HepG2 (cell line): Measurements from ENCODE around the gene TOP1. TPM values are rescaled to one million over a fixed set of nuclear protein-coding genes. Genes with fewer than 3 reads are reported as not detected.

Experiments
- AFF4 ChIP-seq: sonication (generic); formaldehyde crosslinking; IDR thresholded peaks from 2 replicates; pipeline ENCODE4 v1.4.0; 2020; ENCODE audit warnings: missing genetic modification reagents
- FLYWCH1 ChIP-seq: sonication (generic); formaldehyde crosslinking; IDR thresholded peaks from 2 replicates; pipeline ENCODE4 v1.8.1; 2023; ENCODE audit warnings: mild to moderate bottlenecking, missing genetic modification reagents
- KLF12 ChIP-seq: sonication (generic); formaldehyde crosslinking; IDR thresholded peaks from 2 replicates; pipeline ENCODE4 v1.4.0; 2020; ENCODE audit warnings: missing genetic modification reagents, borderline replicate concordance
- KLF9 ChIP-seq: IDR thresholded peaks from 2 replicates; pipeline ENCODE4 v1.6.1; 2016; ENCODE audit warnings: low read depth
- MTA1 ChIP-seq: sonication (generic); formaldehyde crosslinking; IDR thresholded peaks from 2 replicates; pipeline ENCODE4 v1.4.0; 2020; ENCODE audit warnings: missing genetic modification reagents, mild to moderate bottlenecking, borderline replicate concordance
- MZF1 ChIP-seq: sonication (generic); formaldehyde crosslinking; IDR thresholded peaks from 2 replicates; pipeline ENCODE4 v1.8.1; 2023; ENCODE audit warnings: mild to moderate bottlenecking, missing genetic modification reagents, borderline replicate concordance
- NCOA2 ChIP-seq: sonication (generic); formaldehyde crosslinking; IDR thresholded peaks from 2 replicates; pipeline ENCODE4 v1.8.0; 2022; ENCODE audit warnings: inconsistent platforms
- NR3C1 ChIP-seq: sonication (generic); formaldehyde crosslinking; IDR thresholded peaks from 2 replicates; pipeline ENCODE4 v1.4.0; 2020; ENCODE audit warnings: missing genetic modification reagents
- REL ChIP-seq: sonication (generic); formaldehyde crosslinking; conservative IDR thresholded peaks from 2 replicates; pipeline ENCODE4 v1.8.0; 2022; ENCODE audit warnings: mild to moderate bottlenecking, missing genetic modification reagents, moderate library complexity
- SMAD1 ChIP-seq: sonication (generic); formaldehyde crosslinking; IDR thresholded peaks from 2 replicates; pipeline ENCODE4 v1.4.0; 2020; ENCODE audit warnings: missing genetic modification reagents, low read depth, mild to moderate bottlenecking, borderline replicate concordance
- SMAD3 ChIP-seq: sonication (generic); formaldehyde crosslinking; IDR thresholded peaks from 2 replicates; pipeline ENCODE4 v1.4.0; 2020; ENCODE audit warnings: missing genetic modification reagents
- ZNF235 ChIP-seq: sonication (generic); formaldehyde crosslinking; IDR thresholded peaks from 2 replicates; pipeline ENCODE4 v1.8.1; 2023; ENCODE audit warnings: mild to moderate bottlenecking, missing genetic modification reagents, borderline replicate concordance
- ZNF274 ChIP-seq: sonication (generic); formaldehyde crosslinking; IDR thresholded peaks from 2 replicates; pipeline ENCODE4 v1.5.1; 2020; ENCODE audit warnings: mild to moderate bottlenecking, missing genetic modification reagents
- ZNF317 ChIP-seq: sonication (generic); formaldehyde crosslinking; IDR thresholded peaks from 2 replicates; pipeline ENCODE4 v1.5.0; 2020; ENCODE audit warnings: mild to moderate bottlenecking, missing genetic modification reagents
- ZNF512 ChIP-seq: sonication (generic); formaldehyde crosslinking; IDR thresholded peaks from 2 replicates; pipeline ENCODE4 v1.4.0; 2020; ENCODE audit warnings: mild to moderate bottlenecking, missing genetic modification reagents
- ZNF790 ChIP-seq: sonication (generic); formaldehyde crosslinking; IDR thresholded peaks from 2 replicates; pipeline ENCODE4 v1.8.0; 2022; ENCODE audit warnings: missing genetic modification reagents, mild to moderate bottlenecking, borderline replicate concordance
- ZSCAN22 ChIP-seq: sonication (generic); formaldehyde crosslinking; IDR thresholded peaks from 2 replicates; pipeline ENCODE4 v1.4.0; 2020; ENCODE audit warnings: mild to moderate bottlenecking, missing genetic modification reagents
- polyA plus RNA-seq, 8 experiments: library from polyadenylated mRNA; depleted of rRNA in 3 of 8; stranded (reverse) in 7 of 8; unstranded in 1 of 8; fragments of >200 nt; fragmentation: Illumina TruSeq in 4 of 8; extraction: Trizol in 4 of 8; gene quantifications; 2 replicates each; pipeline versions ENCODE4 v1.2.1 to v1.2.3, GENCODE V29; 2011 to 2016; ENCODE audit warnings: low read depth in 4 of 8, missing spikeins in 1 of 8, mixed read lengths in 1 of 8; ENCODE audit not compliant: insufficient read depth in 1 of 8
- total RNA-seq, 5 experiments: library from RNA; depleted of rRNA; stranded (reverse); fragments of >200 nt; fragmentation: Illumina TruSeq; extraction: Trizol; gene quantifications; 2 replicates each; pipeline ENCODE4 v1.2.3, GENCODE V29; 2016; ENCODE audit warnings: low read depth in 1 of 5
- TF ChIP-seq, protein P1 (sequence below): sonication (generic); IDR thresholded peaks from 2 replicates; pipeline ENCODE4 v1.6.1; 2016; ENCODE audit warnings: low read depth, borderline replicate concordance
- TF ChIP-seq, protein P2 (sequence below): sonication (generic); formaldehyde crosslinking; IDR thresholded peaks from 2 replicates; pipeline ENCODE4 v1.5.0; 2020; ENCODE audit warnings: missing genetic modification reagents
- TF ChIP-seq, protein P3 (sequence below): sonication (generic); formaldehyde crosslinking; IDR thresholded peaks from 2 replicates; pipeline ENCODE4 v1.4.0; 2020; ENCODE audit warnings: missing genetic modification reagents

The TOP1 gene
- total and polyA plus RNA-seq, 2 of the 13 experiments (the other 11 are each of a cell fraction or from before 2014, with no cell fraction given), result 10.2 to 19.4 TPM

GRCh38 chr20:41038878-41039404, 10.3 kb downstream of the TOP1 start (continued):
- TF ChIP-seq, protein P1, sequence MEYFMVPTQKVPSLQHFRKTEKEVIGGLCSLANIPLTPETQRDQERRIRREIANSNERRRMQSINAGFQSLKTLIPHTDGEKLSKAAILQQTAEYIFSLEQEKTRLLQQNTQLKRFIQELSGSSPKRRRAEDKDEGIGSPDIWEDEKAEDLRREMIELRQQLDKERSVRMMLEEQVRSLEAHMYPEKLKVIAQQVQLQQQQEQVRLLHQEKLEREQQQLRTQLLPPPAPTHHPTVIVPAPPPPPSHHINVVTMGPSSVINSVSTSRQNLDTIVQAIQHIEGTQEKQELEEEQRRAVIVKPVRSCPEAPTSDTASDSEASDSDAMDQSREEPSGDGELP, result no peak; the same call in 1 of the 2 replicates
- TF ChIP-seq MTA1 (CRISPR knock-in tag) (no peak; the same call in 1 of the 2 replicates), SMAD1 (CRISPR knock-in tag) (no peak), FLYWCH1 (no peak), AFF4 (no peak; the same call in 1 of the 2 replicates), SMAD3 (CRISPR knock-in tag) (0 out of 2 replicates have a peak, but pooled peaks have one; percentile 31), MZF1 (no peak), ZNF512 (no peak), NCOA2 (peak; percentile 75), ZNF274 (CRISPR knock-in tag) (no peak), NR3C1 (no peak), ZNF790 (CRISPR knock-in tag) (no peak), ZNF317 (CRISPR knock-in tag) (0 out of 2 replicates have a peak, but pooled peaks have one; percentile 52), REL (CRISPR knock-in tag) (no peak), ZNF235 (CRISPR knock-in tag) (no peak), KLF12 (no peak), ZSCAN22 (CRISPR knock-in tag) (0 out of 2 replicates have a peak, but pooled peaks have one; percentile 26), KLF9 (CRISPR knock-in tag) (no peak; the same call in 1 of the 2 replicates)
- TF ChIP-seq, protein P2, sequence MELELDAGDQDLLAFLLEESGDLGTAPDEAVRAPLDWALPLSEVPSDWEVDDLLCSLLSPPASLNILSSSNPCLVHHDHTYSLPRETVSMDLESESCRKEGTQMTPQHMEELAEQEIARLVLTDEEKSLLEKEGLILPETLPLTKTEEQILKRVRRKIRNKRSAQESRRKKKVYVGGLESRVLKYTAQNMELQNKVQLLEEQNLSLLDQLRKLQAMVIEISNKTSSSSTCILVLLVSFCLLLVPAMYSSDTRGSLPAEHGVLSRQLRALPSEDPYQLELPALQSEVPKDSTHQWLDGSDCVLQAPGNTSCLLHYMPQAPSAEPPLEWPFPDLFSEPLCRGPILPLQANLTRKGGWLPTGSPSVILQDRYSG, result no peak
- TF ChIP-seq, protein P3, sequence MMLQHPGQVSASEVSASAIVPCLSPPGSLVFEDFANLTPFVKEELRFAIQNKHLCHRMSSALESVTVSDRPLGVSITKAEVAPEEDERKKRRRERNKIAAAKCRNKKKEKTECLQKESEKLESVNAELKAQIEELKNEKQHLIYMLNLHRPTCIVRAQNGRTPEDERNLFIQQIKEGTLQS (CRISPR knock-in tag), result peak; percentile 62; the same call in 1 of the 2 replicates
